OCI-LY7 (cell line): Measurements from ENCODE around the gene NEDD4. TPM values are rescaled to one million over a fixed set of nuclear protein-coding genes. Genes with fewer than 3 reads are reported as not detected.

Experiments
- BruUV-seq: library from RNA; stranded (reverse); fragments of 400-500 nt; replicated peaks from 2 replicates; lab custom pipeline; 2021; lab: Mats Ljungman, UMichigan
- CTCF ChIA-PET: fragments of 300-600 bp; sonication (Branson Sonifier 250); formaldehyde crosslinking; loops from one replicate; lab custom pipeline; 2022; ENCODE audit warnings: antibody characterized with exemption; ENCODE audit not compliant: unreplicated experiment; lab: Charles Lee
- POLR2A ChIA-PET: fragments of 300-600 bp; sonication (Branson Sonifier 250); formaldehyde crosslinking; loops from one replicate; lab custom pipeline; 2022; ENCODE audit warnings: antibody characterized with exemption; lab: Charles Lee
- DNase-seq: peaks from one replicate; pipeline ENCODE4 v3.0.0-alpha.2; 2015; ENCODE audit warnings: low spot score
- H2AFZ ChIP-seq: fragments of 200-600 bp; sonication (generic), shearing (Covaris generic); 2 replicates; pipeline ENCODE4 v1.6.1; 2014; ENCODE audit warnings: mild to moderate bottlenecking, antibody characterized with exemption, low read length, moderate library complexity
- H3K27ac ChIP-seq: fragments of 200-600 bp; sonication (generic); 2 replicates; pipeline ENCODE4 v1.5.1; 2014; ENCODE audit warnings: mixed run types, low read depth, mild to moderate bottlenecking, moderate library complexity, low read length, inconsistent platforms; ENCODE audit not compliant: poor library complexity, severe bottlenecking
- H3K36me3 ChIP-seq: fragments of 200-600 bp; sonication (generic); 2 replicates; pipeline ENCODE4 v1.6.1; 2014; ENCODE audit warnings: mild to moderate bottlenecking, antibody characterized with exemption, low read length, moderate library complexity, mixed read lengths; ENCODE audit not compliant: insufficient read depth
- H3K4me1 ChIP-seq: fragments of 200-600 bp; sonication (generic); 2 replicates; pipeline ENCODE4 v1.5.1; 2014; ENCODE audit warnings: mild to moderate bottlenecking, low read length; ENCODE audit not compliant: insufficient read depth, poor library complexity, severe bottlenecking
- H3K4me2 ChIP-seq: fragments of 200-600 bp; sonication (generic); 2 replicates; pipeline ENCODE4 v1.6.1; 2014; ENCODE audit warnings: mild to moderate bottlenecking, low read length
- H3K4me3 ChIP-seq: fragments of 200-600 bp; sonication (generic); 2 replicates; pipeline ENCODE4 v1.5.1; 2014; ENCODE audit warnings: mild to moderate bottlenecking, low read depth, low read length; ENCODE audit not compliant: poor library complexity, severe bottlenecking
- H3K79me2 ChIP-seq: fragments of 200-600 bp; sonication (generic); 2 replicates; pipeline ENCODE4 v1.6.1; 2016; ENCODE audit warnings: low read depth, mild to moderate bottlenecking, low read length, moderate library complexity, mixed read lengths; ENCODE audit not compliant: insufficient read depth
- H3K9me2 ChIP-seq: fragments of 200-600 bp; sonication (generic); 2 replicates; pipeline ENCODE4 v1.6.1; 2016; ENCODE audit warnings: mild to moderate bottlenecking, low read length, mixed read lengths; ENCODE audit not compliant: insufficient read depth
- H3K9me3 ChIP-seq: fragments of 200-600 bp; sonication (generic); 2 replicates; pipeline ENCODE4 v1.6.1; 2014; ENCODE audit warnings: mild to moderate bottlenecking, mixed run types, low read length, mixed read lengths
- H4K20me1 ChIP-seq: fragments of 200-600 bp; sonication (generic); 2 replicates; pipeline ENCODE4 v1.6.1; 2014; ENCODE audit warnings: mild to moderate bottlenecking, antibody characterized with exemption, low read length, moderate library complexity, mixed read lengths; ENCODE audit not compliant: insufficient read depth
- CTCF ChIP-seq: fragments of 200-600 bp; sonication (generic); conservative IDR thresholded peaks from 2 replicates; pipeline ENCODE4 v1.5.1; 2014; ENCODE audit warnings: mild to moderate bottlenecking, antibody characterized with exemption, low read length, moderate library complexity, mixed read lengths
- EZH2phosphoT487 ChIP-seq: fragments of 200-600 bp; sonication (generic); IDR thresholded peaks from 2 replicates; pipeline ENCODE4 v1.6.1; 2018; ENCODE audit warnings: low read depth, borderline replicate concordance, mild to moderate bottlenecking, mixed run types, antibody characterized with exemption, low read length, moderate library complexity, mixed read lengths
- intact Hi-C: fragments of 100-400 bp; cut with micrococcal nuclease; formaldehyde crosslinking; loops from one replicate; pipeline ENCODE4 v1.10.0; 2022; ENCODE audit not compliant: unreplicated experiment
- total RNA-seq, 2 experiments: library from RNA; depleted of rRNA in 1 of 2; stranded (reverse); fragments of >200 nt in 1 of 2; shearing (Covaris generic) in 1 of 2; gene quantifications; 2 replicates each; pipeline ENCODE4 v1.2.3, GENCODE V29; 2014 to 2022

The NEDD4 gene
- total RNA-seq, 2 experiments from 2014 or later, result 4.8 to 12.7 TPM

- intact Hi-C loops, result no loop called here
- H3K79me2 ChIP-seq, result no peaks in the 10 kb centered on the region
- no TSS peak for BruUV-seq
- no peaks in the 10 kb centered on the region for H3K9me3 ChIP-seq
- no peaks in the 10 kb centered on the region for H3K4me1 ChIP-seq
- no peaks in the 10 kb centered on the region for H3K36me3 ChIP-seq
- CTCF ChIA-PET, result no interaction called here
- H3K4me2 ChIP-seq, result no peak overlapping the region
- POLR2A ChIA-PET, result no interaction called here
- no peak overlapping the region for H2AFZ ChIP-seq
- H3K9me2 ChIP-seq, result no peaks in the 10 kb centered on the region
- no peak overlapping the region for H3K27ac ChIP-seq
- DNase-seq, result no peak
- H3K4me3 ChIP-seq, result no peak overlapping the region
- no peak for TF ChIP-seq EZH2phosphoT487
- no peak for TF ChIP-seq CTCF
- H4K20me1 ChIP-seq, result no peaks in the 10 kb centered on the region
Observed at GRCh38 chr15:55858661-55859060, 134.8 kb downstream of the NEDD4 start.

- ChIA-PET CTCF (no interaction called here), POLR2A (no interaction called here)
- no peaks in the 10 kb centered on the region for H3K9me2 ChIP-seq
- no peaks in the 10 kb centered on the region for H3K4me1 ChIP-seq
- H3K4me2 ChIP-seq, result no peak overlapping the region
- H3K27ac ChIP-seq, result no peak overlapping the region
- DNase-seq, result no peak
- H3K36me3 ChIP-seq, result no peaks in the 10 kb centered on the region
- no peaks in the 10 kb centered on the region for H3K9me3 ChIP-seq
- TF ChIP-seq CTCF, result no peak
- TF ChIP-seq EZH2phosphoT487, result no peak
- H4K20me1 ChIP-seq, result no peaks in the 10 kb centered on the region
- no TSS peak for BruUV-seq
- H2AFZ ChIP-seq, result no peak overlapping the region
- no peak overlapping the region for H3K4me3 ChIP-seq
- H3K79me2 ChIP-seq, result no peaks in the 10 kb centered on the region
- intact Hi-C loops, result no loop called here
Observed at GRCh38 chr15:55856506-55857164, 136.8 kb downstream of the NEDD4 start.

GRCh38 chr15:55853134-55853533 lies 140.3 kb downstream of the NEDD4 start:
- Histone ChIP-seq H2AFZ (no peak overlapping the region), H3K4me3 (no peak overlapping the region), H3K27ac (no peak overlapping the region), H3K4me1 (no peaks in the 10 kb centered on the region), H4K20me1 (no peaks in the 10 kb centered on the region), H3K4me2 (no peak overlapping the region), H3K9me3 (no peaks in the 10 kb centered on the region), H3K79me2 (no peaks in the 10 kb centered on the region), H3K36me3 (no peaks in the 10 kb centered on the region), H3K9me2 (no peaks in the 10 kb centered on the region)
- intact Hi-C loops, result no loop called here
- ChIA-PET CTCF (no interaction called here), POLR2A (no interaction called here)
- DNase-seq, result no peak
- BruUV-seq, result no TSS peak
- TF ChIP-seq EZH2phosphoT487 (no peak), CTCF (no peak)
